ENCODE data around the gene DPP6.

Gene DPP6

GRCh38 chr7:154345093-154345492, 292.9 kb downstream of the DPP6 start:
- no peak for DNase-seq

DNA sequence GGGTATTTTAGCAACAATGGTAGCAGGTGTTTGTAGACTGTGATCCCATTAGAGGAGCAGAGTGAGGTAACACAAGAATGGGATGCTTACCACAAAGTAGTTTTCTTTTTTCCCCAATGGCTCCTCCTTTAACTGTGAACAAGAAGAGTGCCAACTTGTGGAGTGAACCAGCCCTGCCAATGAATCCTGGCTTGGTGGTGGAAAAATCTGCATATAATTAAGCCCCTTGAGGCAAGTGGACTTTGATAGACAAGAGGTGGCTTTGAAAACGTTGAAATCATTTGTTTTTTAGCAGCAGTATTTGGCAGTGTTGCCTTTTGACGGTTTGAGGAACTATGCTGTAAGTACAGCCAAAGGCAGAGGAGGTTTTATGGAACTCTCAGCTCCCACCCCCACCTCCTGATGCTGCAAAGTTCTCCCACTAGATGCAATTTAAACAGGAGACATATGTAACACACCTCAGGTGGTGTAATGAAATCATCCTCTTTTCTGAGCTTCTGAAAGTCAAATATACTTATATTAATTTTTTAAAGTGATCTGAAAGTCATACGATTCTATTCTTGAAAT, 295.6 kb downstream of the DPP6 start:
- DNase-seq, result no peak

GRCh38 chr7:154350892-154351291, 298.7 kb downstream of the DPP6 start:
- no peak for DNase-seq

DNA sequence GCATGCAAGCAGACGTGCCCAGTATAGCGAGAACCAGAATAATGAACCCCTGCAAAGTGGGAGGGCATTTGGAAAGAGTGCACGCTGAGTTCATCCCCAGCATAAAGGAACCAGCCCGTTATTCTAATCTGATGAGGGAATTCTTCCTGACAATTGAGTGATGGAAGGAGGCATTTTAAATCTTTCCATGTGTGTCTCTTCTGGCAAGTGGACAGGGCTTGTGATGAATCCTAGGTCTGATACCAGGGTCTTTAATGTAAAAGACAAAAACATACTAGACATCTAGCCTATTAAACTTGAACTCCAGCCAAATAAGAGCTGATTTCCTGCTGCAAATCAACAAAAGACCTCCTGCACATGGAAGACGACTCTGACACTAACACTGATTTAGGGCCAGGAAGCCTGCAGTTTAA, 301.2 kb downstream of the DPP6 start:
- DNase-seq, result no peak

GRCh38 chr7:154364170-154364569, 312.0 kb downstream of the DPP6 start:
- no peak for DNase-seq

GRCh38 chr7:154371424-154371823, 319.2 kb downstream of the DPP6 start:
- no peak for DNase-seq

DNA sequence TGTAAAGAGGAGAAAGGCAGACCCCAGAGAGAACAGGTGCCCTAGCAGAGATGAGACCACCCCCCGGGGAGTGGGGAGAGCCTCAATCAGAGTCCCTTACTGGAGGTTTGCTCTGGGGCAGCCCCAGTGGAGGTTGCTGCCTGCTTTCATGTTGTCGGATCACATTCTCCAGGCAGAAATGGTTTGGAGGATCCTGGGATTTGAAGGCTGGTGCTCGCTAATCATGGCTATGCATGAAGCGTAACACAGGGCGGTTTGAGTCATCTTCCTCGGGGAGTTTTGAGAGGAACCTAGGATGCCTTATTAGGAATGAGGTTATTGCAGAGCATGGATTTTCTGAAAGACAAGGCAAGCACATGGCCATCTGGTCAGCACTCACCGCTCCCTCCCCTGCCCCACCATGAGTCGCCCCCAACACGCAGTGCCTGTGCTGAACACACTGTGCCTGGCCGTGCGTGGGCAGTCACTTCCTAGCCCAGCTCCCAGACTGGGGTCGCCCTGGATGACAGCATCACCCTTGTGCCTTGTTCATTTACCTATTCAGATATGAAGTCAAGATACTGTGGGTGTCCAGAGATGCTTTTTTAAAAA, 319.9 kb downstream of the DPP6 start:
- DNase-seq, result no peak

DNA sequence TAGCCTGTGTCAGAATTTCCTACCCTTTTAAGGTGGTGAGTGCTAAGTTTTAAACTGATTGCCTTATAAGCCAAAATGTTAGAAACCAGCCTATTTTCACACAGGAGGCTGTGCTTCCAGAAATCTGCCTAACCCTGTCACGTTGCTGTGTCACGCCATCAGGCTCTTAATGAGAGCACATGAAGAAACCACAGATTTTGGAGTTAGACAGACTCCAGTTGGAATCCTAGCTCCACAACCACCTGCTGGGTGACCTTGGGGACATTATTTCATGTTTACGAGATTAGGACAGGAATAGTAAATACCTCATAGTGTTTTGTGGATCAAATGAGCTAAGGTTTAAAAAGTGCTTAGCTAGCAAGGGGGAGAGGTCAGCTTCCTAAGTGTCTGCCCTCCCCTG, 321.8 kb downstream of the DPP6 start:
- DNase-seq, result no peak

GRCh38 chr7:154375956-154376355, 323.8 kb downstream of the DPP6 start:
- DNase-seq, result no peak

GRCh38 chr7:154380771-154381170, 328.6 kb downstream of the DPP6 start:
- DNase-seq, result no peak

- no peak for DNase-seq
These were observed 330.8 kb downstream of the DPP6 start for GRCh38 chr7:154383045-154383444.

GRCh38 chr7:154385214-154385613, 333.0 kb downstream of the DPP6 start:
- DNase-seq, result no peak

GRCh38 chr7:154387252-154387651, 335.1 kb downstream of the DPP6 start:
- DNase-seq, result no peak

GRCh38 chr7:154388412-154388811, 336.2 kb downstream of the DPP6 start:
- no peak for DNase-seq

GRCh38 chr7:154388999-154389398, 336.8 kb downstream of the DPP6 start:
- no peak for DNase-seq

GRCh38 chr7:154390961-154391360, 338.8 kb downstream of the DPP6 start:
- no peak for DNase-seq

GRCh38 chr7:154394804-154395203, 342.6 kb downstream of the DPP6 start:
- DNase-seq, result no peak

DNA sequence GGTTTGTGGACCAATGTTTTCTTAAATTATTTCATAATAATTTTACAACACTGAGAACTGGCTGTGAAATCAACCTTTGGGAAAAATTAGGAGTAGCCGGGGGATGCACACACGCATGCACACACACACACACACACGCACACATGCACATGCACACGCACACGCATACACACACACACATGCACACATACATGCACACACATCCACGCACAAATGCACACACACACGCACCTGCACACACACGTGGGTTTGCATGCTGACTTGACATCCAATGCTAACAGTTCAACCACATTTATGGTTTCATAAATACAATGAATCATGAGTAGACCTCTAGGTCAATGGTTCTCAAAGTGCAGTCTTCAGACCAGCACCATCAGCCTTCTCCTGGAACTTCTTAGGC, 354.1 kb downstream of the DPP6 start:
- no peak for DNase-seq

DNA sequence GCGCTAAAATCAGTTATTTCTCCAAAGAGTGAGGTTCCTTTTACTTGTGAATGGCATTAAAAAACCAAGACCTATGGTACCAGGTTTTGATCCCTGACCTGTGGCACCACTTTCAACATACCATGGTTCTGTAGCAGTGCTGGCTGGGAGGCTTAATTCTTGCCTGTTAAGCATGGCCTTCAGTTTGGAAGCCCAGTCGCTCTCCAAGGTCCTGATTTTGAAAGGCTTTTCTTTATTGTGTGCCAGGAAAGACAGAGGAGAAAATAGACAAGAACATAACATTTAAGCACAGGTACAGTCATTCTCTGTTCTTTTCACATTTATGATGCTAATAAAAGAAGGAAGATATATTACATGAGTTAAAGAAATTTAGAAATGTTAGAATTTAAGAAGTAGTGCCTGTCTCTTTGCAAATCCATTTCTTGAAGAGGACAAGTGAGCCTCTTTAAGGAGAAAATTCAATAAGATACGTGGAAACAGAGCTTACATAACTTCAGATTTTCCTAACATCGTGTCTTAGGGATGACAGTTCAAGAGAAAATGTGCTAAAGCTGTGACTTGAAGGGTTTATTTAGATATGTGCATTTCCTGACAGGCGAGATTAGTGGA, 357.6 kb downstream of the DPP6 start:
- DNase-seq, result peak; percentile 16

- DNase-seq, result no peak
These were observed 359.9 kb downstream of the DPP6 start for GRCh38 chr7:154412105-154412504.

DNA sequence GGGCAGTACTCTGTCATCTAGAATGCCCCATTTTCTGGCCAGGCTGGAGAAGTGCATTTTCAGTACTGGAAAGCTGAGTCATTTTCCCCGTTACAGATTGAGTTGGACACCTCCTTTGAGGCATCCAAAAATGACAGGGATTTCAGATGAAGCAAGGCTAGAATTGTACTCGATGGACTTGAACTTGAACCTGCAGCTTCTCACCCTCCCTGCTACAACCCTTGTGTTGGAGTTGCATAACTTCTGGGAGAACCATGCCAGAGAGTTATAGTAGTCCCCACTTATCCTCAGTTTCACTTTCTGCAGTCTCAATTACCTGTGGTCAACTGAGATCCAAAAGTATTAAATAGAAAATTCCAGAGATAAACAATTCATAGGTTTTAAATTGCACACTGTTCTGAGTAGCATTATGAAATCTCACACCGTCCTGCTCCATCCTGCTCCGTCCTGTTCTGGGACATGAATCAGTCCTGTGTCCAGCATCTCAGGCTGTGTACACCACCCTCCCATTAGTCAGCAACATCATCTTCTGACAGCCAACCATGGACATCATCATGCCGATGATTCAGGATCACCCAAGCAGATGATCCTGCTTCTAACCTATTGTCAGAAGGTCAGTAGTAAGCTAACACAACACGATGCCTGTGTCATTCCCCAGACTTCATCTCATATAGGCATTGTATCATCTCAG, 363.7 kb downstream of the DPP6 start:
- no peak for DNase-seq

- no peak for DNase-seq
These were observed 364.5 kb downstream of the DPP6 start for GRCh38 chr7:154416714-154417113.

DNA sequence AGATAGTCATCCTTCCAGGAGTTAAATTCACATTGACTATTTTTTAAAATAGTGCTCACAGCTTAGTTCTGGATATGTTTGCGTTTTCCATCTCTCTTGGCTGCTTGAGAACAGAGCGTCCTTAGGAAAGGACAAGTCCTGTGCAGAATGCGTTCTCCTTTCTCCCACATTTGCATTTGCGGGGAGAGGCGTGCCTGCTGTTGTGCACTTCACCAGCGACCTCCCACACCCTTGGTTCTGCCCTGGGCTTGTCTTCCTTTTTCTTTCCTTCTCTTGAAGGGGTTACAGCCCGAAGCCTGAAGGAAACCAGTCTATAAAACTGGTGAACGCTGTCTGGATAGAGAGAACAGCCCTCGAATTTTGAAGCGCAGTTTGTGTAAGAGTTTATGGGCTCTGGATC, 367.1 kb downstream of the DPP6 start:
- DNase-seq, result no peak

DNA sequence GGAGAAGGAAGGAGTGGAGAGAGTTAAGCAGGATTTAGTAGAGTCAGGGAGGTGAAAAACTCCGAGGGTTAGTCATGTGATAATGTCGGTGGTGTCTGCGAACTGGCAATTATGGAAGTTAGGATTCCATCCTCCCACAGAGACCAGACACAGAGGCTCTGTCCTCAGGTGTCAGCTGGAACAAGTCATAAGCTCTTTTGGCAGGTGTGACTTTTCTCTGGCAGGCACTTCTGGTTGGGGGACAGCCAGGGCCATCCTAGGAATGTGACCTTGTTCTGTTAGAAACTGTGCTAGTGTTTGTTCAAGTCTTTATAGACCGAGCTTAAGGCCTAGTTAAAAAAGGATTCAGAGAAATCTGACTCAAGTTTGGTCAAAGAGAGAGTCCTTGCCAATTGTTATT, 371.0 kb downstream of the DPP6 start:
- DNase-seq, result no peak

Data from NCI-H226 (cell line).